Measurements from ENCODE around the gene C1QL3. TPM values are rescaled to one million over a fixed set of nuclear protein-coding genes. Genes with fewer than 3 reads are reported as not detected.

C1QL3 gene
- total RNA-seq, 1 experiment from 2014 or later, result 4.0 TPM

DNA sequence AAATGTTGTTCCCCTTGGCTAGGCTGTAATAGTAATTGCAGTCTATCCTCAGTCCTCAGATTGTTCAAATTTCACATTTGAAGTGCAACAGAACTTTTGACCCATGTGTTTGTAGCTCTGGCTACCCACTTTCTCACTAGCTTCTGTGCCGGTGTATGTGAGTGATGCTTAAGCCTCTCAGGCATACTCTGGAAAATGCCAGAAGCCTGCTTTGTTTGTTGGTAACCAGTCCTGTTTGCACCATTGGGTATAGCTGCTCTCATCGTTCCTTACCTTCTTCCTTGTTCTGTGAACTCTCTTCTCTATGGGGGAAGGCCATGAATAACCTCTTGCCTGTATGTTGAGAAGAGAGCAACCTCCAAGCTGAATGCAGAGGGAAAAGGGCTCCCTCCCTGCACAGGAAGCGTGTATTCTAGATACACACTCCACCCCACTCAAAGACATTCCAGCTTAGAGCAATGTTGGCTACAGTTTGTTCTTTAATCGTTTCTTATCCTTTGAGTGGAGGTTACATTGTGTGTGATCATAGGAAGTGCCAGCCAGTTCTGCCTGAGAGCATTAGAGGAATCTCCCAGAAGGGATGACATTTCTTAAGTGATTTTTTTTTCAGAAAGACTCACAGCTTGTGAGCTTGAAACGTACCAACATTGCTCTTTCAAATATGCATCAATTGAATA lies 40.5 kb downstream of the C1QL3 start:
- H3T11ph ChIP-seq (ENCODE audit: low read length), result no peak overlapping the region
- no peak overlapping the region for H2BK20ac ChIP-seq (ENCODE audit: low read depth, low read length, poor library complexity, severe bottlenecking)
- DNase-seq, result no peak
- Mint-ChIP-seq H3K27ac (no peak overlapping the region; a peak in 2 of 7 replicates), H3K27me3 (ENCODE audit: low read depth) (no peaks in the 10 kb centered on the region), H3K9me3 (no peaks in the 10 kb centered on the region), H3K36me3 (ENCODE audit: insufficient read depth in 1 of 3, low read depth in 3 of 3) (peaks cover 0 to under 1% (median 0%) of the 10 kb centered on the region in 3 experiments; a peak in 1 of 7 replicates), H3K4me3 (no peak overlapping the region), H3K4me1 (no peaks in the 10 kb centered on the region)
- no peak overlapping the region for H2BK15ac ChIP-seq (ENCODE audit: low read depth, low read length)
- H4K8ac ChIP-seq (replicated peaks; ENCODE audit: insufficient read length, low read depth, low read length), result no peak overlapping the region
- no peaks in the 10 kb centered on the region for H4K20me1 ChIP-seq (ENCODE audit: control insufficient read depth, insufficient read depth, insufficient read length)
- no peaks in the 10 kb centered on the region for H3K27me3 ChIP-seq (ENCODE audit: insufficient read depth, low read length)
- no peak overlapping the region for H2AK5ac ChIP-seq (ENCODE audit: insufficient read length, low read length)
- no peak overlapping the region for H4K91ac ChIP-seq (ENCODE audit: insufficient read length, low read depth, low read length)
- H3K18ac ChIP-seq (ENCODE audit: insufficient read length, low read depth, low read length), result no peak overlapping the region
- no peaks in the 10 kb centered on the region for H3K9me3 ChIP-seq (ENCODE audit: control insufficient read depth, low read depth, low read length)
- H4K5ac ChIP-seq (ENCODE audit: insufficient read length, low read depth, low read length), result no peak overlapping the region
- H3K14ac ChIP-seq (ENCODE audit: insufficient read depth, low read length), result no peak overlapping the region
- no peak overlapping the region for H2BK12ac ChIP-seq (ENCODE audit: insufficient read length, low read depth, low read length)
- H3K79me1 ChIP-seq (ENCODE audit: insufficient read depth, low read depth, low read length, poor library complexity, severe bottlenecking), result no peaks in the 10 kb centered on the region
- no peak overlapping the region for H3K4me2 ChIP-seq (ENCODE audit: insufficient read depth, insufficient read length, low read length)
- H3K23me2 ChIP-seq (ENCODE audit: insufficient read length, low read depth, low read length, poor library complexity, severe bottlenecking), result no peaks in the 10 kb centered on the region
- H2BK120ac ChIP-seq (ENCODE audit: low read depth, low read length, poor library complexity, severe bottlenecking), result no peak overlapping the region
- H3K79me2 ChIP-seq (ENCODE audit: insufficient read depth, low read length), result no peaks in the 10 kb centered on the region
- no CpG with 5 or more reads among the region's 5 CpGs for WGBS (ENCODE audit: extremely low coverage, insufficient read length, low lambda C conversion rate)
- no peaks in the 10 kb centered on the region for H3K4me1 ChIP-seq (ENCODE audit: insufficient read depth, low read length)
- TF ChIP-seq, protein P1, sequence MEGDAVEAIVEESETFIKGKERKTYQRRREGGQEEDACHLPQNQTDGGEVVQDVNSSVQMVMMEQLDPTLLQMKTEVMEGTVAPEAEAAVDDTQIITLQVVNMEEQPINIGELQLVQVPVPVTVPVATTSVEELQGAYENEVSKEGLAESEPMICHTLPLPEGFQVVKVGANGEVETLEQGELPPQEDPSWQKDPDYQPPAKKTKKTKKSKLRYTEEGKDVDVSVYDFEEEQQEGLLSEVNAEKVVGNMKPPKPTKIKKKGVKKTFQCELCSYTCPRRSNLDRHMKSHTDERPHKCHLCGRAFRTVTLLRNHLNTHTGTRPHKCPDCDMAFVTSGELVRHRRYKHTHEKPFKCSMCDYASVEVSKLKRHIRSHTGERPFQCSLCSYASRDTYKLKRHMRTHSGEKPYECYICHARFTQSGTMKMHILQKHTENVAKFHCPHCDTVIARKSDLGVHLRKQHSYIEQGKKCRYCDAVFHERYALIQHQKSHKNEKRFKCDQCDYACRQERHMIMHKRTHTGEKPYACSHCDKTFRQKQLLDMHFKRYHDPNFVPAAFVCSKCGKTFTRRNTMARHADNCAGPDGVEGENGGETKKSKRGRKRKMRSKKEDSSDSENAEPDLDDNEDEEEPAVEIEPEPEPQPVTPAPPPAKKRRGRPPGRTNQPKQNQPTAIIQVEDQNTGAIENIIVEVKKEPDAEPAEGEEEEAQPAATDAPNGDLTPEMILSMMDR (conservative IDR thresholded peaks at IDR 0.05), result no peak
- H2AFZ ChIP-seq (ENCODE audit: low read length), result no peak overlapping the region
- no peak overlapping the region for H3K23ac ChIP-seq (ENCODE audit: insufficient read length, low read depth, low read length)
- no peak overlapping the region for H3K9ac ChIP-seq (ENCODE audit: extremely low read depth, insufficient read length, low read length)
- no peak overlapping the region for H3K27ac ChIP-seq (ENCODE audit: insufficient read length, low read depth, low read length)
- no peak overlapping the region for H3K56ac ChIP-seq (ENCODE audit: insufficient read length, low read depth, low read length)
- no peak overlapping the region for H2BK5ac ChIP-seq (ENCODE audit: insufficient read length, low read length)
- no peak overlapping the region for H3K4ac ChIP-seq (ENCODE audit: low read depth, low read length)

All from H9 (cell line).